HG03135 (cell line): ENCODE data around the gene SOCS1.
A peak's percentile ranks its signal among the peaks of the same experiment; 100 is the strongest.
"Not testable (repeated sequence)": the region's sequence is repeated elsewhere in the genome, so short reads cannot be mapped to it uniquely, and the experiment has no call there.

Experiments used
- ATAC-seq: cut with Tn5 transposase; IDR thresholded peaks from one replicate; pipeline ENCODE4 v1.9.1; 2021; ENCODE audit warnings: mild to moderate bottlenecking, moderate library complexity; ENCODE audit not compliant: unreplicated experiment

Gene SOCS1

GRCh38 chr16:11255737-11256660 lies at the start of gene SOCS1:
Gene SOCS1, minus strand, starts transcription at chr16:11256204. Its CDS starts 726 bp downstream, at chr16:11255478.
- ATAC-seq: peak; percentile 54

GRCh38 chr16:11303405-11304138 lies 47.6 kb upstream of the SOCS1 start:
- ATAC-seq: no peak

- ATAC-seq: no peak
These were observed 47.0 kb upstream of the SOCS1 start for GRCh38 chr16:11302977-11303376.

- no peak for ATAC-seq
These were observed 45.9 kb upstream of the SOCS1 start for GRCh38 chr16:11301645-11302501.

GRCh38 chr16:11300560-11300892 lies 44.5 kb upstream of the SOCS1 start:
- ATAC-seq: no peak

GRCh38 chr16:11299865-11300559 lies 44.0 kb upstream of the SOCS1 start:
- no peak for ATAC-seq

- ATAC-seq: not testable (repeated sequence)
These were observed 43.0 kb upstream of the SOCS1 start for GRCh38 chr16:11298950-11299547.

- ATAC-seq: no peak
These were observed 42.3 kb upstream of the SOCS1 start for GRCh38 chr16:11298143-11298900.

GRCh38 chr16:11297492-11298142 lies 41.6 kb upstream of the SOCS1 start:
- ATAC-seq: peak; percentile 63

- ATAC-seq: peak; percentile 22
These were observed 40.9 kb upstream of the SOCS1 start for GRCh38 chr16:11296706-11297491.

GRCh38 chr16:11296351-11296705 lies 40.3 kb upstream of the SOCS1 start:
- ATAC-seq: no peak

GRCh38 chr16:11295672-11296071 lies 39.7 kb upstream of the SOCS1 start:
- ATAC-seq: no peak

GRCh38 chr16:11292076-11292748 lies 36.2 kb upstream of the SOCS1 start:
- no peak for ATAC-seq

GRCh38 chr16:11291091-11291703 lies 35.2 kb upstream of the SOCS1 start:
- no peak for ATAC-seq

GRCh38 chr16:11290102-11290893 lies 34.3 kb upstream of the SOCS1 start:
- no peak for ATAC-seq

GRCh38 chr16:11289696-11290095 lies 33.7 kb upstream of the SOCS1 start:
- ATAC-seq: not testable (repeated sequence)
